Measurements from ENCODE around the gene ARHGEF6. TPM values are rescaled to one million over a fixed set of nuclear protein-coding genes. Genes with fewer than 3 reads are reported as not detected.

The ARHGEF6 gene
- total RNA-seq, 1 experiment from 2014 or later = 5.1 TPM

- POLR2A ChIA-PET = no interaction called here
- CTCF ChIA-PET = no interaction called here
- ATAC-seq = no peak
- no peak for DNase-seq (ENCODE audit: low spot score)
- Mint-ChIP-seq H3K27me3 (ENCODE audit: low read depth) (no peaks in the 10 kb centered on the region), H3K27ac (no peak overlapping the region), H3K4me3 (no peak overlapping the region), H3K4me1 (peaks cover 12% of the 10 kb centered on the region), H3K9me3 (no peaks in the 10 kb centered on the region), H3K36me3 (no peaks in the 10 kb centered on the region)
- TF ChIP-seq PREB (CRISPR knock-in tag; IDR thresholded peaks at IDR 0.05; ENCODE audit: borderline replicate concordance) (no peak), PRRX2 (CRISPR knock-in tag; IDR thresholded peaks at IDR 0.05) (no peak), USF2 (CRISPR knock-in tag; IDR thresholded peaks at IDR 0.05) (no peak), ZSCAN18 (CRISPR knock-in tag; IDR thresholded peaks at IDR 0.05) (no peak), ELF4 (CRISPR knock-in tag; IDR thresholded peaks at IDR 0.05; ENCODE audit: low read depth) (no peak), IRF1 (CRISPR knock-in tag; IDR thresholded peaks at IDR 0.05) (no peak), ZNF138 (CRISPR knock-in tag; conservative IDR thresholded peaks at IDR 0.05) (no peak), ATF1 (CRISPR knock-in tag; IDR thresholded peaks at IDR 0.05) (no peak), ZBTB21 (CRISPR knock-in tag; IDR thresholded peaks at IDR 0.05; ENCODE audit: borderline replicate concordance) (no peak), ZNF512 (CRISPR knock-in tag; IDR thresholded peaks at IDR 0.05; ENCODE audit: borderline replicate concordance) (no peak), GRHL2 (CRISPR knock-in tag; IDR thresholded peaks at IDR 0.05; ENCODE audit: insufficient replicate concordance, severe bottlenecking) (no peak), CREB1 (CRISPR knock-in tag; IDR thresholded peaks at IDR 0.05) (no peak), NFE2L1 (CRISPR knock-in tag; IDR thresholded peaks at IDR 0.05) (no peak)
Observed at GRCh38 chrX:136802515-136802914, 21.8 kb upstream of the ARHGEF6 start.

GRCh38 chrX:136797787-136798186 is 17.1 kb upstream of the ARHGEF6 start:
- Mint-ChIP-seq H3K36me3 (peaks cover 5% of the 10 kb centered on the region), H3K27me3 (ENCODE audit: low read depth) (no peaks in the 10 kb centered on the region), H3K27ac (peak overlapping the region; percentile 14), H3K4me1 (peaks cover 21% of the 10 kb centered on the region), H3K4me3 (peak overlapping the region; percentile 0; the same call in 1 of the 2 replicates), H3K9me3 (peaks cover 12% of the 10 kb centered on the region)
- POLR2A ChIA-PET = no interaction called here
- DNase-seq (ENCODE audit: low spot score) (no peak), ATAC-seq (peak; percentile 41; the same call in 1 of the 2 replicates)
- CTCF ChIA-PET = no interaction called here
- TF ChIP-seq NR2C2 (CRISPR knock-in tag; IDR thresholded peaks at IDR 0.05) (no peak), ZMAT4 (CRISPR knock-in tag; IDR thresholded peaks at IDR 0.05) (no peak), PRRX2 (CRISPR knock-in tag; IDR thresholded peaks at IDR 0.05) (no peak), MAX (CRISPR knock-in tag; IDR thresholded peaks at IDR 0.05) (no peak), ZNF425 (CRISPR knock-in tag; conservative IDR thresholded peaks at IDR 0.05) (no peak), ERG (CRISPR knock-in tag; IDR thresholded peaks at IDR 0.05) (no peak), ZBTB43 (CRISPR knock-in tag; IDR thresholded peaks at IDR 0.05) (no peak), TEAD1 (CRISPR knock-in tag; IDR thresholded peaks at IDR 0.05) (no peak)

Measured in WTC11 (cell line).